ENCODE measurements around the gene CPVL. TPM values are rescaled to one million over a fixed set of nuclear protein-coding genes. Genes with fewer than 3 reads are reported as not detected.

The CPVL gene
- total RNA-seq, 4 donors from 2014 or later = 25.1 to 58.6 (median 38.6) TPM

DNA sequence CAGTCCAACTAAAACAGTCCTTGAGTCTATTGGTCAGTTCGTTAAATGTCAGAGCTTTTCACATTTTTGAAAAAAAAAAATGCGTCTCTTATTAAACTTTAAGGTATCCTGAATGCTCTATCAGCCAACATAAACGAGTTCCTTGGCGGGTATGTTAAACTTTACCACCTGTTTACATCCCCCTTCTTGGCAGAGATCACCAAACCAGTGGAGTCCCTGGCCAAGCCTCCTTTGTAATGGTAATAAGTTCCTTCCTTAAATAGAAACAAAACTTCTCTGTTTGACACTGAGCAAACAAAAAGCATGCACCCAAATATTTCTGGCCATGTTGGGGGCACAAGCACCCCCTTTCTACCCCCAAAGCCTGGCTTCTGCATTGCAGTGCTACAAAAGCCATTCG, 191.4 kb downstream of the CPVL start:
- no peak for ATAC-seq (ENCODE audit: low FRiP score)
- TF ChIP-seq, protein P1, sequence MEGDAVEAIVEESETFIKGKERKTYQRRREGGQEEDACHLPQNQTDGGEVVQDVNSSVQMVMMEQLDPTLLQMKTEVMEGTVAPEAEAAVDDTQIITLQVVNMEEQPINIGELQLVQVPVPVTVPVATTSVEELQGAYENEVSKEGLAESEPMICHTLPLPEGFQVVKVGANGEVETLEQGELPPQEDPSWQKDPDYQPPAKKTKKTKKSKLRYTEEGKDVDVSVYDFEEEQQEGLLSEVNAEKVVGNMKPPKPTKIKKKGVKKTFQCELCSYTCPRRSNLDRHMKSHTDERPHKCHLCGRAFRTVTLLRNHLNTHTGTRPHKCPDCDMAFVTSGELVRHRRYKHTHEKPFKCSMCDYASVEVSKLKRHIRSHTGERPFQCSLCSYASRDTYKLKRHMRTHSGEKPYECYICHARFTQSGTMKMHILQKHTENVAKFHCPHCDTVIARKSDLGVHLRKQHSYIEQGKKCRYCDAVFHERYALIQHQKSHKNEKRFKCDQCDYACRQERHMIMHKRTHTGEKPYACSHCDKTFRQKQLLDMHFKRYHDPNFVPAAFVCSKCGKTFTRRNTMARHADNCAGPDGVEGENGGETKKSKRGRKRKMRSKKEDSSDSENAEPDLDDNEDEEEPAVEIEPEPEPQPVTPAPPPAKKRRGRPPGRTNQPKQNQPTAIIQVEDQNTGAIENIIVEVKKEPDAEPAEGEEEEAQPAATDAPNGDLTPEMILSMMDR (IDR thresholded peaks at IDR 0.05) = no peak
- DNase-seq (ENCODE audit: low spot score) = no peak

DNA sequence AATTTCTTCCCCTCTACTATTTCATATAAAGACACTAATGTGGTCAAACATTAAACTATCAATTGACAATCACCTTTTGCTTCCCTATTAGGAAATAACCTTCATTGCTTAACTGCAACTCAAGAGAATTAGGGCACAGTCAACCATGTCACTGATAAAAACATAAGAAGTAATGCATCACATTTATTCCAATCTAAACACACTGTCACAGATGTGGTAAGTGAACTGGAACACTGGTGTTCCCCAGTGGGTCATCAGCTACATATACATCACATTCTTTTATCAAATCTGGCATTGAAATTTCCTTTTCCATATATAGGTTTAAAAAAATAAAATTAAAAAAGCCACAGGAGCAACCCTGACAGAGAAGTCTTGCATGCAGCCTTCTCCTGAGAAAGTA, 191.9 kb downstream of the CPVL start:
- TF ChIP-seq, protein P1 (IDR thresholded peaks at IDR 0.05) = no peak
- DNase-seq (ENCODE audit: low spot score) (no peak), ATAC-seq (ENCODE audit: low FRiP score) (no peak)

DNA sequence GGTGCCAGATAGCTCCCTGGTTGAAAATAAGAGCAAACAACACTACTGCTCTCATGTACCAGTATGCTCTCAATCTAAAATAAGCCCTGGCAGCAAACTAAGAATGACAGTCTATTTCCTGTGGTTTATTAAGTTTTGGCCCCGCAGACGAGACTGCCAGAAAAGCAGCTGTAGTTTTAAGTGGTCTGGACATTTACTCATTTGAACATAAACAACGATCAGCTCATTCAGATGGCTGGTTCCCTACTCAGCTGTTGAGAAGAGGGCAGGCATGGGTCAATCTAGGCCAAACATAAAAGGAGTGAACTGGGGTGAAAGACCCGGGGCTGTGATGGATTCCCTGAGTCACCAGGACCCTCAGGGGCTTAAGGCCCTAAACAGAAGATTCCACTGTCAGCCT, 192.7 kb downstream of the CPVL start:
- DNase-seq (ENCODE audit: low spot score) (no peak), ATAC-seq (ENCODE audit: low FRiP score) (no peak)
- TF ChIP-seq, protein P1 (IDR thresholded peaks at IDR 0.05) = no peak

Other genes starting within 250 kb of the CPVL start
- 10 to 100 TPM in 1 of 4 donors, 1 to 10 TPM in 2, under 1 TPM in 1; 0.84 to 15.1 (median 4.7) TPM for gene TRIL, start 188.2 kb downstream of the CPVL start, total RNA-seq
- gene CHN2, start 48.2 kb upstream of the CPVL start, total RNA-seq = 10 to 100 TPM in 3 of 4 donors, 1 to 10 TPM in 1; 7.6 to 25.9 (median 17.8) TPM